ENCODE results near the gene RTKN2.

RTKN2 gene

DNA sequence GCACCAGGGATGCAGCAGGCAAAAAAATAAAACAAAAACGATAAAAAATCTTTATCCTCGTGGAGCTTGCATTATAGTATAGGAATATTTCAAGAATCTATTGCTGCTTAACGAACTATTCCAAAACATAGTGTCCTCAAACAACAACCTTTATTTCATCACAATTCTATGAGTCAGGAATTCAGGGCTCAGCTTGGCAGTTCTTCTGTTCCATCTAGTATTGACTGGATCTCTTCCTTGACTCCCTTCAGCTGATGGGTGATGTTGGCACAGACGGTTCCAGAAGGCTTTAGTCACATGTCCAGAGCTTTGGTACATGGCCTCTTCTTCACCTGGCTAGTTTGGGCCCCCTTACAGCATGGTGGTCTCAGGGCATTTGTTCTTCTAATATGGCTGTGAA, 88.0 kb downstream of the RTKN2 start:
- TF ChIP-seq, protein P1, sequence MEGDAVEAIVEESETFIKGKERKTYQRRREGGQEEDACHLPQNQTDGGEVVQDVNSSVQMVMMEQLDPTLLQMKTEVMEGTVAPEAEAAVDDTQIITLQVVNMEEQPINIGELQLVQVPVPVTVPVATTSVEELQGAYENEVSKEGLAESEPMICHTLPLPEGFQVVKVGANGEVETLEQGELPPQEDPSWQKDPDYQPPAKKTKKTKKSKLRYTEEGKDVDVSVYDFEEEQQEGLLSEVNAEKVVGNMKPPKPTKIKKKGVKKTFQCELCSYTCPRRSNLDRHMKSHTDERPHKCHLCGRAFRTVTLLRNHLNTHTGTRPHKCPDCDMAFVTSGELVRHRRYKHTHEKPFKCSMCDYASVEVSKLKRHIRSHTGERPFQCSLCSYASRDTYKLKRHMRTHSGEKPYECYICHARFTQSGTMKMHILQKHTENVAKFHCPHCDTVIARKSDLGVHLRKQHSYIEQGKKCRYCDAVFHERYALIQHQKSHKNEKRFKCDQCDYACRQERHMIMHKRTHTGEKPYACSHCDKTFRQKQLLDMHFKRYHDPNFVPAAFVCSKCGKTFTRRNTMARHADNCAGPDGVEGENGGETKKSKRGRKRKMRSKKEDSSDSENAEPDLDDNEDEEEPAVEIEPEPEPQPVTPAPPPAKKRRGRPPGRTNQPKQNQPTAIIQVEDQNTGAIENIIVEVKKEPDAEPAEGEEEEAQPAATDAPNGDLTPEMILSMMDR (IDR thresholded peaks at IDR 0.05; ENCODE audit: borderline replicate concordance, insufficient read depth, low read depth, low read length), result no peak
- no peak overlapping the region for H3K4me3 ChIP-seq (ENCODE audit: low read depth, low read length)

GRCh38 chr10:62178568-62178967, 90.1 kb downstream of the RTKN2 start:
- TF ChIP-seq, protein P1 (IDR thresholded peaks at IDR 0.05; ENCODE audit: borderline replicate concordance, insufficient read depth, low read depth, low read length), result no peak
- H3K4me3 ChIP-seq (ENCODE audit: low read depth, low read length), result no peak overlapping the region

- TF ChIP-seq, protein P1 (IDR thresholded peaks at IDR 0.05; ENCODE audit: borderline replicate concordance, insufficient read depth, low read depth, low read length), result no peak
- no peak overlapping the region for H3K4me3 ChIP-seq (ENCODE audit: low read depth, low read length)
Measured at GRCh38 chr10:62177111-62177510, 91.5 kb downstream of the RTKN2 start.

- TF ChIP-seq, protein P1 (IDR thresholded peaks at IDR 0.05; ENCODE audit: borderline replicate concordance, insufficient read depth, low read depth, low read length), result no peak
- H3K4me3 ChIP-seq (ENCODE audit: low read depth, low read length), result no peak overlapping the region
Measured at GRCh38 chr10:62175251-62175650, 93.4 kb downstream of the RTKN2 start.

DNA sequence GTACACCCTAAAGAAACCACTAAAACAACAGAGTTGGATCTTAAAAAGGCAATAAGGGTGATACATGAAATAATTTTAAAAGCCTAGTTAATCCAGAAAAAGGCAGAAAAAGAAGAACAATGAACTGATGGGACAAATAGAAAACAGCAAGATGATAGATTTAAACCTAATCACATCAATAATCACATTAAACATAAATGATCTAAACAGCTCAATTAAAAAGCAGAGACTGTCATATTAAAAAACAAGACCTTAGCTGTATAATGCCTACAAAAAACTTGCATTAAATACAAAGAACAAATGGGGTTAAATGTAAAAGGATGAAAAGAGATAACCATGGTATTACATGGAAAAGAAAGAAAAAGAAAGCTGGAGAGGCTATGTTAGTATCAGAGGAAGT, 96.2 kb downstream of the RTKN2 start:
- H3K4me3 ChIP-seq (ENCODE audit: low read depth, low read length), result no peak overlapping the region
- TF ChIP-seq, protein P1 (IDR thresholded peaks at IDR 0.05; ENCODE audit: borderline replicate concordance, insufficient read depth, low read depth, low read length), result no peak

GRCh38 chr10:62171791-62172190, 96.9 kb downstream of the RTKN2 start:
- no peak overlapping the region for H3K4me3 ChIP-seq (ENCODE audit: low read depth, low read length)
- TF ChIP-seq, protein P1 (IDR thresholded peaks at IDR 0.05; ENCODE audit: borderline replicate concordance, insufficient read depth, low read depth, low read length), result no peak

DNA sequence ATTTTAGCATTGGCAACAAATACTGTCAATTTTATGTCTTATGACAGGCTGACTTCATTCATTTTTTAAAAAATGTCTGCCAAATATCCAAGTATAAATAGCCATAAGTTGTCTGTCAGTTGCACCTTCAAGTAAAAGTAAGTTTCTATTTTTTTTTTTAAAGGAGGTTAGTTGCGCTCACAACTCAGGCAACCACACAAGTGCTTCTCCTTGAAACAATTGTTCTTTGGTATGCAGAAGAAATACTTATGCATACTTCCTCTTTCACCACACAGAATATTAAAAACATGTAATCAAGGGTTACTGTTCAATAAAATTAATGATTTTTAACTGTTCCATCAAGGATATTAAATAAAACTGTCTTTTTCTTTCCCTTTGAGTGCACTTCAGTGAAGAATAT, 97.9 kb downstream of the RTKN2 start:
- TF ChIP-seq, protein P1 (IDR thresholded peaks at IDR 0.05; ENCODE audit: borderline replicate concordance, insufficient read depth, low read depth, low read length), result no peak
- H3K4me3 ChIP-seq (ENCODE audit: low read depth, low read length), result no peak overlapping the region

Data from GM12875 (cell line).